Caco-2 (cell line): Measurements from ENCODE around the gene STK36. TPM values are rescaled to one million over a fixed set of nuclear protein-coding genes. Genes with fewer than 3 reads are reported as not detected.

Source experiments
- BruUV-seq: library from RNA; stranded (reverse); fragments of 400-500 nt; replicated peaks from 2 replicates; lab custom pipeline; 2021; lab: Mats Ljungman, UMichigan
- CTCF ChIA-PET: fragments of 300-600 bp; sonication (Branson Sonifier 250); formaldehyde crosslinking; loops from one replicate; lab custom pipeline; 2022; ENCODE audit warnings: antibody characterized with exemption; lab: Charles Lee
- POLR2A ChIA-PET: fragments of 300-600 bp; sonication (Branson Sonifier 250); formaldehyde crosslinking; loops from one replicate; lab custom pipeline; 2022; ENCODE audit warnings: antibody characterized with exemption; lab: Charles Lee
- DNase-seq, 2 experiments: peaks; one replicate each; pipeline versions ENCODE4 v3.0.0 to v3.0.0-alpha.2; 2020 to 2022
- H3K27me3 ChIP-seq: replicated peaks from 2 replicates; pipeline ENCODE4 v1.6.0; 2011; ENCODE audit warnings: low read length; ENCODE audit not compliant: control insufficient read depth, insufficient read depth
- H3K36me3 ChIP-seq: 2 replicates; pipeline ENCODE4 v1.5.1; 2011; ENCODE audit warnings: low read length; ENCODE audit not compliant: control insufficient read depth, insufficient read depth
- H3K4me1 ChIP-seq: fragments of 250-450 bp; sonication (Bioruptor Pico); 2 replicates; pipeline ENCODE4 v1.5.1; 2020; ENCODE audit warnings: mild to moderate bottlenecking
- H3K4me3 ChIP-seq: 2 replicates; pipeline ENCODE4 v1.5.1; 2011; ENCODE audit warnings: low read depth, mild to moderate bottlenecking, control low read depth, low read length
- H3K9me3 ChIP-seq: fragments of 250-450 bp; sonication (Bioruptor Pico); 2 replicates; pipeline ENCODE4 v1.5.1; 2020; ENCODE audit warnings: mild to moderate bottlenecking, moderate library complexity
- H3K27ac Mint-ChIP-seq: one replicate; pipeline ENCODE4 v1.8.0; 2022; ENCODE audit warnings: mixed read lengths; ENCODE audit not compliant: unreplicated experiment
- H3K27me3 Mint-ChIP-seq: one replicate; pipeline ENCODE4 v1.8.0; 2022; ENCODE audit warnings: mixed read lengths; ENCODE audit not compliant: insufficient read depth, unreplicated experiment
- H3K36me3 Mint-ChIP-seq: one replicate; pipeline ENCODE4 v1.8.0; 2022; ENCODE audit warnings: mild to moderate bottlenecking, mixed read lengths; ENCODE audit not compliant: insufficient read depth, unreplicated experiment
- H3K4me1 Mint-ChIP-seq: one replicate; pipeline ENCODE4 v1.8.0; 2022; ENCODE audit warnings: low read depth, mixed read lengths; ENCODE audit not compliant: unreplicated experiment
- H3K4me3 Mint-ChIP-seq: one replicate; pipeline ENCODE4 v1.8.0; 2022; ENCODE audit warnings: mild to moderate bottlenecking, moderate library complexity, mixed read lengths; ENCODE audit not compliant: unreplicated experiment
- H3K9me3 Mint-ChIP-seq: one replicate; pipeline ENCODE4 v1.8.0; 2022; ENCODE audit warnings: mixed read lengths; ENCODE audit not compliant: unreplicated experiment
- intact Hi-C: fragments of 100-400 bp; cut with micrococcal nuclease; formaldehyde crosslinking; loops from one replicate; pipeline ENCODE4 v1.10.0; 2022; ENCODE audit not compliant: unreplicated experiment
- total RNA-seq: library from RNA; stranded (reverse); gene quantifications from 2 replicates; pipeline ENCODE4 v1.2.3, GENCODE V29; 2022
- TF ChIP-seq, protein P1 (sequence below), 2 experiments: fragments of 200-600 bp in 1 of 2; IDR thresholded peaks; 1 replicate in 1 of 2; 2 replicates in 1 of 2; pipeline versions ENCODE4 v1.5.1 to v1.8.0; 2011 to 2022; ENCODE audit warnings: antibody characterized with exemption in 1 of 2, control low read depth in 1 of 2, inconsistent platforms in 1 of 2, low read depth in 1 of 2, low read length in 1 of 2, mild to moderate bottlenecking in 1 of 2, moderate library complexity in 1 of 2; ENCODE audit not compliant: insufficient read depth in 1 of 2, severe bottlenecking in 1 of 2, unreplicated experiment in 1 of 2

STK36 gene
- total RNA-seq, 1 experiment from 2014 or later = 44.1 TPM

DNA sequence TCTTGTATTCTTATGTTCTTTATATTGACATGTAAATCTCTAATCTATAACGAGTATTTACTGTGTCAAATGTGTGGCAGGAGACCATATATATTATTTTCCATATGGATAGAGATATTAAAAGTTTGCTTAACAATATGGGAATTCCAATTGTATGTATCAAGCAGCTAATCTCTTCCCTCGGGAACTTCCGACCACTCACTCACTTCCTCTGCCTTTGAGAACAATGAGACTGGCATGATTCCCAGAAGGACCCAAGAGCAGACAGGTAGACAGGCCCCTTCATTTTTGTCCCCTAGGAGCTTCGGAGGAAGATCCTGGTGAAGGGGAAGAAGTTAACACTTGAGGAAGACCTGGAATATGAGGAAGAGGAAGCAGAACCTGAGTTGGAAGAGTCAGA lies 40.0 kb upstream of the STK36 start:
- H3K4me1 Mint-ChIP-seq = no peaks in the 10 kb centered on the region
- intact Hi-C loops = no loop called here
- Histone ChIP-seq H3K4me1 (no peaks in the 10 kb centered on the region), H3K36me3 (no peaks in the 10 kb centered on the region; the same call in 1 of the 2 replicates), H3K27me3 (no peaks in the 10 kb centered on the region), H3K9me3 (no peaks in the 10 kb centered on the region), H3K4me3 (no peak overlapping the region)
- no TSS peak for BruUV-seq
- POLR2A ChIA-PET = no interaction called here
- H3K27ac Mint-ChIP-seq = no peak overlapping the region
- no peak overlapping the region for H3K4me3 Mint-ChIP-seq
- TF ChIP-seq, protein P1, sequence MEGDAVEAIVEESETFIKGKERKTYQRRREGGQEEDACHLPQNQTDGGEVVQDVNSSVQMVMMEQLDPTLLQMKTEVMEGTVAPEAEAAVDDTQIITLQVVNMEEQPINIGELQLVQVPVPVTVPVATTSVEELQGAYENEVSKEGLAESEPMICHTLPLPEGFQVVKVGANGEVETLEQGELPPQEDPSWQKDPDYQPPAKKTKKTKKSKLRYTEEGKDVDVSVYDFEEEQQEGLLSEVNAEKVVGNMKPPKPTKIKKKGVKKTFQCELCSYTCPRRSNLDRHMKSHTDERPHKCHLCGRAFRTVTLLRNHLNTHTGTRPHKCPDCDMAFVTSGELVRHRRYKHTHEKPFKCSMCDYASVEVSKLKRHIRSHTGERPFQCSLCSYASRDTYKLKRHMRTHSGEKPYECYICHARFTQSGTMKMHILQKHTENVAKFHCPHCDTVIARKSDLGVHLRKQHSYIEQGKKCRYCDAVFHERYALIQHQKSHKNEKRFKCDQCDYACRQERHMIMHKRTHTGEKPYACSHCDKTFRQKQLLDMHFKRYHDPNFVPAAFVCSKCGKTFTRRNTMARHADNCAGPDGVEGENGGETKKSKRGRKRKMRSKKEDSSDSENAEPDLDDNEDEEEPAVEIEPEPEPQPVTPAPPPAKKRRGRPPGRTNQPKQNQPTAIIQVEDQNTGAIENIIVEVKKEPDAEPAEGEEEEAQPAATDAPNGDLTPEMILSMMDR (IDR thresholded peaks at IDR 0.05; ENCODE audit: insufficient read depth in 1 of 2, low read depth in 1 of 2, low read length in 1 of 2, severe bottlenecking in 1 of 2, unreplicated experiment in 1 of 2) = no peak
- CTCF ChIA-PET = no interaction called here
- H3K27me3 Mint-ChIP-seq = no peaks in the 10 kb centered on the region
- no peak for DNase-seq
- peaks cover 14% of the 10 kb centered on the region for H3K36me3 Mint-ChIP-seq
- H3K9me3 Mint-ChIP-seq = no peaks in the 10 kb centered on the region

DNA sequence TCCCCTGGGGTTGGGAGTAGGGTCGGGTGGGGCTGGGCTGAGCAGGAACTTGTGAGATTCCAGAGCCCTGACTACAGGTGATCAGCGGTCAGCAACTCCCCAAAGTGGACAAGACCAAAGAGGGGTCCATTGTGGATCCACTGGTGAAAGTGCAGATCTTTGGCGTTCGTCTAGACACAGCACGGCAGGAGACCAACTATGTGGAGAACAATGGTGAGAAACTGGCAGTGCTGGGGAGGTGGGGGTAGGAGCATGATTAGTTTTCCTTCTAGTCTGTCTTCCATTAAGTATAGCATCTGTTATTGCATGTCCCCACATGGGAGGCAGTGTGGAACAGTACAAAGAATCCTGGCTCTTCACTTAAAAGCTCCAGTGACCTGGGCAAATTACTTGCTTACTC lies 36.2 kb upstream of the STK36 start:
- Mint-ChIP-seq H3K27ac (no peak overlapping the region), H3K4me1 (no peaks in the 10 kb centered on the region), H3K9me3 (no peaks in the 10 kb centered on the region), H3K4me3 (no peak overlapping the region), H3K27me3 (no peaks in the 10 kb centered on the region), H3K36me3 (peaks cover 40% of the 10 kb centered on the region)
- no peak for DNase-seq
- no peaks in the 10 kb centered on the region for H3K4me1 ChIP-seq
- H3K4me3 ChIP-seq = no peak overlapping the region
- no TSS peak for BruUV-seq
- TF ChIP-seq, protein P1 (IDR thresholded peaks at IDR 0.05; ENCODE audit: insufficient read depth in 1 of 2, low read depth in 1 of 2, low read length in 1 of 2, severe bottlenecking in 1 of 2, unreplicated experiment in 1 of 2) = no peak
- H3K9me3 ChIP-seq = no peaks in the 10 kb centered on the region
- ChIA-PET POLR2A (no interaction called here), CTCF (no interaction called here)
- intact Hi-C loops = no loop called here
- peaks cover 3% of the 10 kb centered on the region; the same call in 1 of the 2 replicates for H3K36me3 ChIP-seq
- H3K27me3 ChIP-seq = no peaks in the 10 kb centered on the region

DNA sequence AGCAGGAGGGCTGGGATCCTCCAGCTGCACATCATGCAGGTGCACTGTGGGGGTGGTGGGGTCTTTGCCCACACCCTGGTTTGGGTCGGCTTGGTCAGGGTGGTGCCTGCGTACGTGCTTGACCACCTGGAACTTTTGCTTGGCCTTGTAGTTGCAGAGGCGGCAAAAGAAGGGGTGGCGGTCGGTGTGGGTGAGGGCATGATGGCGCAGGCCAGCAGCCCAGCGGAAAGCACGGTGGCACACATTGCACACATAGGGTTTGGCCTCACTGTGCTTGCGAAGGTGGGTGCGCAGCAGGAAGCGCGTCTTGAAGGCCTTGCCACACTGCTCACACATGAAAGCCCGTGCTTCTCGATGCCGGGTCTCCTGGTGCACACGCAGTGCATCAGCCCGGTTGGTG lies 33.5 kb upstream of the STK36 start:
- CTCF ChIA-PET = no interaction called here
- Histone ChIP-seq H3K27me3 (no peaks in the 10 kb centered on the region), H3K9me3 (no peaks in the 10 kb centered on the region), H3K4me3 (no peak overlapping the region), H3K36me3 (peaks cover 5% of the 10 kb centered on the region; the same call in 1 of the 2 replicates), H3K4me1 (no peaks in the 10 kb centered on the region)
- BruUV-seq = no TSS peak
- intact Hi-C loops = no loop called here
- TF ChIP-seq, protein P1 (IDR thresholded peaks at IDR 0.05; ENCODE audit: insufficient read depth in 1 of 2, low read depth in 1 of 2, low read length in 1 of 2, severe bottlenecking in 1 of 2, unreplicated experiment in 1 of 2) = no peak
- Mint-ChIP-seq H3K27me3 (no peaks in the 10 kb centered on the region), H3K4me3 (no peak overlapping the region), H3K27ac (no peak overlapping the region), H3K36me3 (peaks cover 48% of the 10 kb centered on the region), H3K4me1 (no peaks in the 10 kb centered on the region), H3K9me3 (no peaks in the 10 kb centered on the region)
- POLR2A ChIA-PET = no interaction called here
- DNase-seq = no peak
